ENCODE data around the gene NAT8.
"Not testable (repeated sequence)": the region's sequence is repeated elsewhere in the genome, so short reads cannot be mapped to it uniquely, and the experiment has no call there.

NAT8 gene

DNA sequence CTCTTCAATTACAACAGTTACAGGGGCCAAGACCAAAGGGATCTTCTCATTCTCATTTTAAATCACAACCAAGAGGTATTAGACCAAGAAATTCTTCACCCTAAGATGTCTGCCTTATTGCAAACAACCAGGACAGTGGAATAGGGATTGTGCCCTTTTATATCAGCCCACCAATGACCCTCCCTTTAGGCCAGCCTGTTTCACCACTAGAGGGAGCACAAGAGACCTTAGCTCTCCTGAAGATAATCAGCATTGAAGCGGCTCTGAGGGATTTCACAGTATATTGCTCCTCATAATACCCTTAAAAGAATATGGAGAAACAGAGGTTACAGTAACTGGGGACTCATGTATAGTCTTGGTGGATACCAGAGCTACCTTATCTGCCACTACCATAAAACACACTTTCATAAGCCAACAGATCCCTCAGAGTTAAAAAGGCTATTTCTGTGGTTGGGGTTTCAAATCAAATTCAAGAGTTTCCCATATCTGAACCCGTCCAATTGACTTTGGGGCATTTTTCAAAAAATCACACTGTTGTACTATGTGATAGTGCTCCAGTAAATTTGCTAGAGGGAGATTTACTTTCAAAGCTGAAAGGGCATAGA lies 11.5 kb downstream of the NAT8 start:
- DNase-seq: not testable (repeated sequence)

DNA sequence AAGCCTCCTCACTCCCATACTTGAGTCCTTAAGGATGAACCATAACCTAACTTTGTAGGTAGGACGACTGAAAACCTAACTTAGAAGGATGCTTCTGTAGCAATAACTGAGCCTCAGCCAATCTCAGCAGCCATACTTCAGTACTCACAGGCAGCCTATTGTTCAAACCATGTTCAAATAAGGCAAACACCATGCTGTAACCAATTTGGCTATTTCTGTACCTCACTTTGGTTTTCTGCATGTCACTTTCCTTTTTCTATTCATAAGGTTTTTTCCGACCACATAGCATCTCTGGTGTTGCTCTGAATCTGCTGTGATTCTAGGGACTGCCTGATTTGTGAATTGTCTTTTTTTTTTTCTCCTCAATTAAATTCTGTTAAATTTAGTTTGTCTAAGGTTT lies 13.7 kb downstream of the NAT8 start:
- not testable (repeated sequence) for DNase-seq

GRCh38 chr2:73626237-73626636 lies 16.0 kb downstream of the NAT8 start:
- not testable (repeated sequence) for DNase-seq

GRCh38 chr2:73624625-73625024 lies 17.6 kb downstream of the NAT8 start:
- not testable (repeated sequence) for DNase-seq

DNA sequence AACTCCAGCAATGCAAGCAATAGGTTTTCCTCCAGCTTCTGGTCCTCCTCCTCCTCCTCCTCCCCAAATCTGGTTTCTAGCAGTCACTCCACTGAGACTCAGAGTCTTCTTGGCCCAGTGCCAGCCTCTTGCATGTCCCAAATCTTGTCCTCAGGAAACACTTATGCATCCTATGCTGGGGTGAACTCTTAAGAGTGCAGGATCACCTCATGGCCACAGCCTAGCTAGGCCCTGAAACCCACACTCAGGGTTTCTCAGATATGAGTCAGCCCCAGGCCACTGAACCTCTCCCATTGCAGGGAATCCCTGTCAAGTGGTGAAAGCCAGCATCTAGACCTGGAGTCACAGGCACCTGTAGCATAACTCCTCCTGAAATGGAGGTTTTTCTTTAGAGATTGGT lies 18.2 kb downstream of the NAT8 start:
- not testable (repeated sequence) for DNase-seq

DNA sequence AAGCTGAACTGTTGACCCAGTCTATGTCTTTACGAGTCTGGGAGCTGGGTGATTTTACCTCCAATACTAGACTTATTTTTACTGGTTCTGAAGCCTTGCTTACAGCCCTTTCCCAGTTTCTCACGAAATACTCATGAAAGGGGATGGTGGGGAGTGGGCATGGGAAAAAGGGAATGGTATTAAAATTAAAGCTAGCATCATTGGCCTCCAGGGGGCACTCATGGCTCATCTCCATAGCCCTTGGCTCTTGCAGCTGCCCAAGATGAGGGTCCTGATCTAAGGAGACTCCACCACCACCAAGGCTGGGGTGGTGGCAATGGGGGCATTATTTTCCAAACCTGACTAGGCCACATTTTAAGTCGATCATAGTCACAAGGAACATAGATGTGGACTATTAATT lies 22.3 kb downstream of the NAT8 start:
- DNase-seq: not testable (repeated sequence)

DNA sequence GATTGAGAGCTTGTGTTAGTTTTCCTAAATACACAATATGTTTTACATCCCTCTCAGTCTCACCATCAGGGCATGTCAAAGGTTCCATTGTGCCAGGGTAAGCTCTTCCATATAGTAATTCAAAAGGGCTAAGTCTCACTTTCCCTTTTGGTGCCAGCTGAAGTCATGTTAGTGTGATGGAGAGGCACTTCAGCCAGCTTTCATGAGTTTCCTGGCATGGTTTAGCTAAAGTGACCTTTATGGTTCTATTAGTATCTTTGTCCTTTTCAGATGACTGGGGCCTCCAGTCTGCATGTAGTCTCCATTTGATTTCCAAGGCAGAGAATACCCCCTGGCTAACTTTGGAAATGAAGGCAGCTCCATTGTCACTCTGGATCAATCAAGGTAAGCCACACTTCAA lies 27.2 kb downstream of the NAT8 start:
- no peak for DNase-seq

GRCh38 chr2:73614105-73614504 lies 28.1 kb downstream of the NAT8 start:
- no peak for DNase-seq

DNA sequence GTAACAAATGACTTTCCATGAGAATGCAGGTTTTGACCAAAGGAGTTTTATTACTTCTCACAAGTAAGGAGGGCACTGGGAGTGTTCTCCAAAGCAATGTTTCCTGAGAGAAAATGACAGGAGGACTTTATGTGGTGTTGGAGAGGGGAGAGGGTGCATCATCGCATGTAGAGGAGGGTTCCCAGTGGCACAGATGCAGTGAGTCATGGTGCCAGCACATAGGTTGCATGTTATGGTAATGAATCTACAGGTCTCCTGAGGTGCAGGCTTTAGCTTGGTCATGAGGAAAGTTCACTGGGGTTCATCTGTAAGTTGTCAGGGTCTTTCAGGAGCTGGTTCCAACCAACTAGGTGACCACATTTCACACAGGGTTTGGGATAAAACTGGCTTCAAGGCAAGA lies 30.4 kb downstream of the NAT8 start:
- DNase-seq: peak; percentile 14

DNA sequence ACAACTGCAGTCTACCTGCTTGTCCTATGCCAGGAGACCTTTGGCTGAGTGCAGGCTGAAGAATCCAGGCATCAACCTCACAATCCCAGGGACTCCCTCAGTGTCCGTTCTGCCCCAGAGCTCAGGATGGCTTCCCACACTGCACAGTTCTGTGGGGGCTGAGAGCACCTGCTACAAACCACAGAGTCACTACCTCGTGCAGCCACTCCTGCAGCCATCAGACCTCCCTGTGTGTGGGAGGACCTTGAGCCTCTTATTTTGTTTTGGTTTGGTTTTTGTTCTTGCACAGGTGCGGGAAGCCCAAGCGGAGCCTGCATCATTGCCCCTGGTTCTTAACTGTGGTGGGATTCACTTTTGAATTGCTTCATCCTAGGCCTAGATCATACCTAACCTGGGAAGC lies 31.0 kb downstream of the NAT8 start:
- DNase-seq: no peak

GRCh38 chr2:73610111-73610510 lies 32.1 kb downstream of the NAT8 start:
- DNase-seq: no peak

DNA sequence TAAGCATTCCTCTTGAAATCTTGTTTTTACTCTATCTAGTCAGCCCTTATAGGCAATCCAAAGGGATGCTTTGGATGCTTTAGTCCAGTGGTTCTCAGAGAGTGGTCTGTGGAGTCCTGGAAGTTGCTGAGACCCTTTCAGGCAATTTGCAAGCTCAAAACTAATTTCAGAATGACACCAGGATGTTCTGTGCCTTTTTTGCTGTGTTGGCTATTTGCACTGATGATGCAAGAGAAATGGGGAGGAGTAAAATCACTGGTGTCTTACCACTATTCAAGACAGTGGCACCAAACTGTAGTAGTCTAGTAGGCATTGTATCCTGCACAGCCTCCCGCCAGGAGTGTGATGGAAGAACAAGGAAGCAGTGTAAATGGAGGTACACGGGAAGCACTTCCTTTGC lies 37.6 kb downstream of the NAT8 start:
- not testable (repeated sequence) for DNase-seq

DNA sequence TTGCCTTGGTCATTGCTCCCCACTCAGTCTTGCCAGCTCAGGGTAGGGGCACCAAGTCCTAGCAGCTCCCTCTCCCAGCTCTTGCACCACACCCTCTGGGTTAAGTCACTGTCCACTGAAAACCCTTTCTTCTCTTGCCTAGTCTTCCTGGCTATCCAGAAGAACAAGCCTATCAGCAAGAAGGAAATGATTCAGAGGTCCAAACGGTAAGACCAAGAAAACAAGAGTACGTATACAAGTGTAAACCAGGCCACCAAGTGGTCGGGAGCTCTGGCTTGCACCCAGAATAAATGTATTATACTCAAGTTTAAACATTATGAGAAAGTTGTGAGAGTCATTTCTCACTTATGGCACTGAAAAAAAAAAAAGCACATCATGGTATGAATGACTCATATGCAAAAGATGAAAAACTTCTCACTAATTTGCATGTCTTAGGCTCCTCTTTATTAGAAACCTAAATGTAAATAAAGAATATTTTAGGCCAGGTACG lies 39.1 kb downstream of the NAT8 start:
- DNase-seq: peak; percentile 67

GRCh38 chr2:73601780-73602179 lies 40.4 kb downstream of the NAT8 start:
- no peak for DNase-seq

- DNase-seq: peak; percentile 14
Measured at GRCh38 chr2:73594251-73594650, 48.0 kb downstream of the NAT8 start.

GRCh38 chr2:73593680-73594079 lies 48.5 kb downstream of the NAT8 start:
- no peak for DNase-seq
